GM11168 (cell line): ENCODE results near the gene NOP14.
"Not testable (repeated sequence)": the region's sequence is repeated elsewhere in the genome, so short reads cannot be mapped to it uniquely, and the experiment has no call there.

Experiments used
- in situ Hi-C: fragments of 300-500 bp; cut with MboI; formaldehyde crosslinking; loops from one replicate; pipeline ENCODE4 v1.12.0; 2022; ENCODE audit warnings: low sequenced_read_pairs; ENCODE audit not compliant: unreplicated experiment

NOP14 gene

DNA sequence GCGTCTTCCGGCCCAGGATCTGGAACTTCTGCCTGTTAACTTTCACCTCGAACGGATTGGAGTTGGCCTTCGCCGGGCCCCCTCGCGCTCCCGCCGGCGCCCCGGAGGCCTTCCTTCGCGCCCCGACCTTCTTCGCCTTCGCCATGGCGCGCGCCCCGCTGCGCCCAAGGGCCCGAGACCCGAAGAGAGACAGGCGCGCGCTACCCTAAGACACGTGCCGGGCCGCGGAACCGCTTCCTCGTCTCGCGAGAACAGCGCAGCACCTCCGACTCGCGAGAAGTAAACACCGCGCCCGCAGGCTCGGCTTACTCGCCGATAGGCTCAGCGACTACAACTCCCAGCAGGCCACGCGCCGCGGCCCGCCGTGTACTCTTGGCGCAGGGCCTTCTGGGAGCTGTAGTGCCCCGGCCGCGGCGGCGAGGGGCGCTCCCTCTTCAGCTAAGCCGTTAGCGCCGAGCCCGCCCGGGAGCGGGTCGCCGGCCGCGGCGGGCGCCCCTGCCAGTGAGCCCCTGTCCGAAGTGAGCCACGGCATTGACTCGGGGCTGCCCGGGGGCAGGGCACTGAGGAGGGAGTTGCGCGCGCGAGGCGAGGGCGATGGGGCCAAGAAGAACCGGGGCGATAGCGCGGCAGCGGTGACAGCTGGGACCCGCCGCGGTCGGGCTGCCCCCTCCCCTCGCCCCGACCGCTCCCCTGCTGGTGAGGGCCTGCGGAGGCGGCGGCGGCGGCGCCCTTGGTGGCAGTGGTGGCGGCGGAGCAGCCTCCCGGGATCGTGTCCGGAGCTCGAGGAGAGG, at the start of gene NOP14, which contains the start of gene GRK4:
Gene NOP14 (minus strand): TSS at position 232 of the 791 bp plus-strand sequence. CDS start 87 bp downstream, at position 145.
Gene GRK4 (plus strand): TSS at position 397 of the 791 bp plus-strand sequence. CDS start 500 bp downstream, outside the sequence.
- in situ Hi-C loops, result no loop called here

DNA sequence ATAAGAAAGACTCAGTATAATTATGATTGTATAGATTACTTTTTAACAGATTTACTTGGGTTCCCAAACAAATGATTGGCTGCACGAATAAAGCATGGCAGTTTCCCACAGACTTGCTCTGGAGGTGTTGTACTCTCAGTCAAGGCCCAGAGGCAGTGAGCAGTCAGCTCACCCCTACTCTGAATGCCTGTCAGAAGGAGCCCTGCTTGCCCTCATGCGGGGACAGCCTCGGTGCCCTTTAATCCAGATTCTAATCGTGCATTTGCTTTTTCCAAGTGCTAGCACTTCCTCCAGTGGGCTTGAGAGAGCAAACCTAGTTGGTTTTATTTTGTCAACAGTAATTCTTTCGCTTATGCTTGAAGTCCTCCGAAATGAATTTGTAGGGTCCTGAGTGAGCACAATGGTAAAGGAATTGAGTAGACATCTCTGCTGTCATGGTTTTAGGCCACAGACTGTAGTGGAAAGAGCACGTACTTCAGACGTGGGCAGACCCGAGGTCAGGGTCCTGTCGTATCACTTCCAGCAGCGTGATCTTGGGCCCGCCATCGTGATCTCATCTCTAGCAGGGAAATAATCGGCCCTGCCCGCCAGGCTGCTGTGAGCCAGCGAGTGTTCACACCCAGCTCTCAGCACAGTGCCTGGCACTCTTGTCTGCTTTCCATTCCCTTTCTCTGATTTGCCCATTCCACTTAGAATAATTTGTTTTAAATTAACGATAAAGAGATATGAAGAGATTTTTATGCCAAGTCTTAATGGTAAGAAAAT, 48.4 kb upstream of the NOP14 start:
- in situ Hi-C loops, result no loop called here

DNA sequence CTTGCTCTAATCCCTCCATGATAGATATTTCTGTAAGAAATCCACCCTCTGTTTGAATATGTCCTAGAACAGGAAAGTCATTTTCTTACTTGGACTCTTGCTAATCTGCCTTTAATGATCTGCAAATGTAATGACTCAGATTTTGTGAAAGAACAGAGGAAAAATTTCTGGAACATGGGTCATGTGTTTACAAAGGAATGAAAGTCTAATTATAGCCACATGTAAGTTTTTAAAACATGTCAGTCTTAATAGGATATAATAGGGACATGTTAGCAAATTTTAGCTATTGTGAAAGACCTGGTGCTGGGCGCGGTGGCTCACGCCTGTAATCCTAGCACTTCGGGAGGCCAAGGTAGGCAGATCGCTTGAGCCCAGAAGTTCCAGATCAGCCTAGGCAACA, 47.8 kb upstream of the NOP14 start:
- in situ Hi-C loops, result no loop called here

DNA sequence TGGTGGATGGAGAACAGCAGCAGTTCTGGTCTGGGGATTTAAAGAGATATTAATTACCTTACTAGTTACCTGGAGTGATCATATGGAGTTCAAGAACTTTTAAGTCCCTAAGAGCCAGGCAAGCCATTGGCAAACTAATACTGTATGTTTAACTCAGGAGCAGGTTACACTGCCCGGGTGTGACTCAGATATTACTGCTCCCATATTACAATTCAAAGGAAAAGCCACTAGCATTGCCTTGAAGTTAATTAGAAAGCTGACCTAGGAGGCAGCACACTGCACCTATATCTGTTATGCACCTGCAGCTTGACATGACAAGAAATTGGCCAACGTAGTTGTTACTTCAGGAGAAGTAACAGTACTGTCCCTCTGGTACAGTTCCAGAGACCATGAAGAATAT, 47.4 kb upstream of the NOP14 start:
- in situ Hi-C loops, result no loop called here

- in situ Hi-C loops, result no loop called here
These were observed 46.2 kb upstream of the NOP14 start for GRCh38 chr4:3009422-3009821.

GRCh38 chr4:3007724-3008123, 44.5 kb upstream of the NOP14 start:
- in situ Hi-C loops, result no loop called here

GRCh38 chr4:2996415-2996814, 33.2 kb upstream of the NOP14 start:
- in situ Hi-C loops, result no loop called here

DNA sequence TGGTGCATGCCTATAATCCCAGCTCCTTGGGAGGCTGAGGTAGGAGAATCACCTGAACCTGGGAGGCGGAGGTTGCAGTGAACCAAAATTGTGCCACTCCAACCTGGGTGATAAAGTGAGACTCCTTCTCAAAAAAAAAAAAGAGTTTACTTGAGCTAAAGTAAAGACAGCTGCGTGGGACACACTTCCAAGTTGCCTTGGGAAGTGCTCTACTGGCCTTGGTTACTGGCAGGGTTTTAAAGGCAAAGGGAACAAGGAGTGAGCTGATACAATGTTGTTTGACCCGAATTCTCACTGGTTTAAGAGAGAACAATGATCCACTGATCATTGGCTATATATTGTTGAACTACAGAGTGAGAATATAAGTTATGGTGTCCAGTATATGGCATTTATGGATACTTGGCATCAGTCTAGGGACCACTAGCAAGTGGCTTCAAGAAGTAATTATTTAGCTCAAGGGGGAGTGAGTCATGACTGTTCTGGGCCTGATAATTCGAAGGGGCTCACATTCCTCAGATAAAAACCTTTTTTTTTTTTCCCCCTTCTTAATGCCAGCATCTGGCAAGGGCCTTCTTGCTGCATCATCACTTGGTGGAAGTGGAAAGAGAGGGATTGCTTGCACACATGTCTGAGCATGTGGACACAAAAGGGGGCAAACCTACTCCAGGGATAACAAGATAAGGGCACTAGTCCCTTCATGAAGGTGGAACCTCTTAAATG, 32.5 kb upstream of the NOP14 start:
- in situ Hi-C loops, result no loop called here

DNA sequence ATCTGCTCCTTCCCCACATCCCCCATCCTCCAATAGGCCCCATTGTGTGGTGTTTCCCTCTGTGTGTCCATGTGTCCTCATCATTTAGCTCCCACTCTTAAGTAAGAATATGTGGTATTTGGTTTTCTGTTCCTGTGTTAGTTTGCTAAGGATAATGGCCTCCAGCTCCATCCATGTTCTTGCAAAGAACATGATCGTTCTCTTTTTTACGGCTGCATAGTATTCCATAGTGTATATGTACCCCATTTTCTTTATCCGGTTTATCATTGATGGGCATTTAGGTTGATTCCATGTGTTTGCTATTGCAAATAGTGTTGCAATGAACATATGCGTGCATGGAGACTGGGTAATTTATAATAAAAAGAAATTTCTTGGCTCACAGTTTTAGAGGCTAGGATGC, 31.7 kb upstream of the NOP14 start:
- in situ Hi-C loops, result no loop called here

DNA sequence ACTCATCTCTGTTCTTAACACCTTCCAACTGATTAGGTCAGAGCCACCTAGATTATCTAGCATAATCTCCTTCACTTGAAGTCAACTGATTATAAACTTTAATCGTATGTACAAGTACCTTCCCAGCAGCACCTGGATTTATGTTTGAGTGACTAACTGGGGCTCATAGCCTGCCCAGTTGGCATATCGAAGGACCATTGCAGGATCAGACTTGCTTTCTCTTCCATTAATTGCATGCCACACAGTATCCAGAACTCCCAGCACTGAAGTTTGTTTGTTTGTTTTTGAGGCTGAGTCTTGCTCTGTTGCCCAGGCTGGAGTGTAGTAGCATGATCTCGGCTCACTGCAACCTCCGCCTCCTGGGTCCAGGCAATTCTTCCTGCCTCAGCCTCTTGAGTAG, 28.0 kb upstream of the NOP14 start:
- in situ Hi-C loops, result no loop called here

- in situ Hi-C loops, result not testable (repeated sequence)
These were observed 20.5 kb upstream of the NOP14 start for GRCh38 chr4:2983715-2984114.

- in situ Hi-C loops, result no loop called here
These were observed 18.8 kb upstream of the NOP14 start for GRCh38 chr4:2982012-2982411.

DNA sequence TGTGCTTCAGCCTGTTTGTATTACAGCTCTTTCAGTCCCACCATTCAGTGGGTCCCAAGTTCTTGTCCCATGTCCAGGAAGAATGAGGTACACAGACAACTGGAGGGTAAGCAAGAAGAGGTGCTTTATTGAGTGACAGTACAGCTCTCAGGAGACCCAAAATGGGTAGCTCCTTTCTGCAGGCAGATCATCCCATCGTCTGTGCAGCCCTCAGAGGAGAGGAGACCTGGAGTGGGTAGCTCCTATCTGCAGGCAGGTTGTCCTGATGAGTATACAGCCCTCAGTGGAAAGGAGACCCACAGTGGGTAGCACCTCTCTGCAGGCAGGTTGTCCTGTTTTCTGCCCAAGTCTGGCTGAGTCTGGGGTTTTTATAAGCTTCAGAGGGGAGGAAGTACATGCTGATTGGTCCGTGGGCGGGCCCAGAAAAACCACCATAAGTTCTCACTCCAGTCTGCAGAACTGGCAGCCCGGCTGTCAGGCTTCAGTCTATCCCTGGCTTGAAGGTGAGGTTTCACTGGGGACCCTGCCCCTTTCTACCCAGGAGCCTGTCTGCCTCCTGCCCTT, 18.1 kb upstream of the NOP14 start:
- in situ Hi-C loops, result no loop called here

GRCh38 chr4:2977211-2978088, 14.2 kb upstream of the NOP14 start:
- in situ Hi-C loops, result no loop called here

- in situ Hi-C loops, result no loop called here
These were observed 8.1 kb upstream of the NOP14 start for GRCh38 chr4:2971275-2971674.

GRCh38 chr4:2968381-2968780, 5.2 kb upstream of the NOP14 start:
- in situ Hi-C loops, result loop anchor here (5.0 kb wide), 1 partner anchor 64 kb away; no protein-coding TSS in a partner anchor

GRCh38 chr4:2965262-2965661, 2.1 kb upstream of the NOP14 start:
- in situ Hi-C loops, result loop anchor here (5.0 kb wide), 1 partner anchor 67 kb away; no protein-coding TSS in a partner anchor

DNA sequence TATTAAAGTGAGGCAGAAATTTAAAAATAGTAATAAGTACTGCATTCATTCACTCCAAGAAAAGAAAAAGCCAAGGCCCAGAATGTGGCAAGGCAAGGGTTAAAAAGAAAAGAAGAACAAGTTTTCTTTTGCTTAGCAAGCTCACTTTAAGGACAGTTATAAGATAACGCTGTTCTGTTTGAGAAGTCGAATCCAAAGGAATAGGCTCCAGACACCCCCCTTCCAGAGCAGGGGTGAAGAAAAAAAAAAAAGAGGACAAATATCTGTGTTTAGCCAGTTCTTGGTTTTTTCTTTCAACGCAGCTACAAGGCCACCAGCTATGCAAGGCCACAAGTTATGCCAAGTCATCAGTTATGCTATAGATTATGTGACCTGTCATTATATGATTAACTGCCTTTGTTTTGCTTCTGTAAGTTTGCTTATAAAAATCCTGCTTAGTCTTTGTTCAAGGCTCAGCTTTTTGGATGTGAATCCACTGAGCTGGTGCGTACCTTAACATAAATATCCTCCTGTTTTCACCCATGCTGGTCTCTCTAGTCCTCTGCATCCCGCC, 1.6 kb upstream of the NOP14 start:
- in situ Hi-C loops, result loop anchor here (5.0 kb wide), 1 partner anchor 68 kb away; no protein-coding TSS in a partner anchor

- in situ Hi-C loops, result no loop called here
These were observed 813 bp upstream of the NOP14 start for GRCh38 chr4:2963966-2964471.
